GM21619 (cell line): Measurements from ENCODE around the gene FAM227B.
A peak's percentile ranks its signal among the peaks of the same experiment; 100 is the strongest.
"Not testable (repeated sequence)": the region's sequence is repeated elsewhere in the genome, so short reads cannot be mapped to it uniquely, and the experiment has no call there.

ENCODE experiments used
- ATAC-seq: cut with Tn5 transposase; IDR thresholded peaks from one replicate; pipeline ENCODE4 v1.9.1; 2021; ENCODE audit not compliant: unreplicated experiment

The FAM227B gene

GRCh38 chr15:49495993-49496753 is 124.4 kb downstream of the FAM227B start:
- ATAC-seq = no peak

DNA sequence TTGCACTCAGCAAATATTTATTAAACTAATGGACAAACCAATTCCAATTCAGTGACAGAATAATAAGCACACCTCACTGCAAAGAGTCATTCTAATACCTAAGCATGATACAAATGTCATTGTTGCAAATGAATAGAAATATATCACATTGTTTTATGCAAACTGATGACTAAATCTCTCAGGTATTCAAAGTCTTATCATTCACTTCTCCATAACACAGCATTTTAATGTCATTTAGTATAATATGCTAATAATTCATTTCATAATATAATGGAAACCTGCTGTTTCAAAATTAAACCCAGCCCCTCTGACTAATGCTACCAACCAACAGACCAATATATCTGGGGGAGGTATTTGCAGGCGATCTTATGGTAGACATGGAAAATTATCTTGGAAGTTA is 125.8 kb downstream of the FAM227B start:
- ATAC-seq = no peak

DNA sequence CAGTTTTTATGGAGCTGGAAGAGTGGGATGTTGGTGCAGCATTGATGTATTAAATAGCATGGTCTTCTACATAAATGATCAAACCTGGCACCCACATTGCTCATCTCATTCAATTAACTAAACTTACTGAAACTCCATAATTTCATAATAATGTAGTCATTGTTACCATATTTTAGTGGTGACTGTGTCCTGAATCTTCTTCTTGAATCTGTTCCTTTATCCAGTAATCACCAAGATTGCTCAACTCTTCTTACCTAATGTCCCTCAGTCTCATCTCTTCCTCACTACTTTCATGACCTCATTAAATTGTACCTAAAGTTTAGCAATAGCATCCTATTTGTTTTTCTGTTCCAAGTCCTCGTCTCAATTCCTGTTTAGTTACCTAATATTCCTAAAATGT is 127.8 kb downstream of the FAM227B start:
- no peak for ATAC-seq

DNA sequence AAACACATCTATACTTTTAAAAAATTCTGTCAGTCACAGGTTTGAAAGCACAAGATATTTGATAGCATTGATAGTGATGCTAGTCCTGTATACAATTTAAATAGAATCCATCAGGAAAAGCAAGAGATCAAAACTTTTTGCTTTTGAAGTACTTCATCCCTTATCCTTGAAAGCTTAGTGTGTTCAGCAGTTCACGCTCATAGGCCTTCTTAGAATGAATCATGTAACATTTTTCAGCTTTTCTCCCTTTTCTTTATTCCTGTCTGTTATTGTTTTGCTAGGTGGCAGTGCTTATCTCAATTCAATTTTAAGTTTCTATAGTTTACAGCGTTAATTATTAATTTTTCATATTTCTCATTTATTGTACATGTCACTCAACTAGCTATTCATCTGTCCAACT is 128.5 kb downstream of the FAM227B start:
- ATAC-seq = no peak

DNA sequence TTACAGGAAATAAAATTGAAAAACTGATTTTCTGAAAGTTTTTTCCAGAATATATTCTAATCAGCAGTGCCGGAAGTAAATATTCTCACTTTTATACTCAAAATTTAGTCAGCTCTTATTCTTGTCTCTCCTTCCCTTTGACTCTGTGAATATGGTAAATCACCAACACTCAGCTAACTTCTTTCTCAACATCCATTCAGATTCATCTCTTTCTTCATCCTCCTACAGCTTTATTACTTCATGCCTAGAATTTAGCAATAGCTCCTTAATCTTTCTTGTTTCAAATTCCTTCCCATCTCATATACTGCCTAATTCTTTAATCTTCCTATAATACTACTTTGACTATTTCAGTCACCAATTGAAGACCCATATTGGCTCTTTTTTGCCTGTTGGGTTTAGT is 129.7 kb downstream of the FAM227B start:
- ATAC-seq = no peak

DNA sequence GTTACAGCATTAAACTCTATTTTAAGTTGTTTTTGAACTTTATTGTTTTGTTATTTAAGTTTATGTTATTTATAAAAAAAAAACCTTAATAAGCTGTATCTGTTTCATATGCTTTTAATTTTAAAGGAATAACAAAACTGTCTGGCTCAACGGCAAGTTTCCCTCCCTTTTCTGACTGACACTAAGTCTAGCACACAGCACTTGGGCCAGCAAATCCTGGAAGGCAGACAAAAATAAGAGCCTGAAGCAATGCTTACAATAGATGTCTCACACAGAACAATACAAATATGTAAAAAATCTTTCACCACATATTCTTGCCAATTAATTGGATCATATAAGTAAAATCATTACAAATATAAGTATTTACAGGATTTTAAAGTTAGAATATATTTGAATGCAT is 135.2 kb downstream of the FAM227B start:
- not testable (repeated sequence) for ATAC-seq

DNA sequence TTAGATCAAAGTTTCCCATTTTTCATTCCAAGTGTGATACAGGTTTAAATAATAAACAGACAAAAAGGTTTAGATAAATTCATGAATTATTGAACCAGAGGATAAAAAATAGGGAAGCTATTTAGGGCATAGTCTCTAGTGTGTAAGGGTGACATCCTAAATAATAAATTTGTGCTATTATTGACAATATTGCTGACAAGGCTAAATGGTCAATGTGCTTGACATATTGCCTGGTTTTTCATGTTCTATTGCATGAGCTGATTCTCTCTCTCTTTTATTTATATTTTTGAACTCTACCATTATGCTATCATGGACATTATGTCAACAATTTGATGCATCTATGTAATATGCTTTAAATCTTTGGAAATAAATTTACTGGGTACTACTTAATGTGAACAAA is 141.6 kb downstream of the FAM227B start:
- not testable (repeated sequence) for ATAC-seq

DNA sequence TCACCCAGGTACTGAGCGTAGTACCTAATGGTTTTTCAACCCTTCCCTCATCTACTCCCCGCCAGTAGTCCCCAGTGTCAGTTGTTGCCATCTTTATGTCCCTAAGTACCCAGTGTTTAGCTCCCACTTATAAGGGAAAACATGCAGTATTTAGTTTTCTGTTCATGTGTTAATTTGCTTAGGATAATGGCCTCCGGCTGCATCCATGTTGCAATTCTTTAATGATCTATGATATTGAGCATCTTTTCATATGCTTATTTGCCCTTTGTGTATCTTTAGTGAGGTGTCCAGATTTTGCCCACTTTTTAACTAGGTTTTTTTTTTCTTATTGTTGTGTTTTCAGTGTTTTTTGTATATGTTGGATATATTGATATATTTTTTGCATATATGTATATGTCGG is 142.6 kb downstream of the FAM227B start:
- not testable (repeated sequence) for ATAC-seq

DNA sequence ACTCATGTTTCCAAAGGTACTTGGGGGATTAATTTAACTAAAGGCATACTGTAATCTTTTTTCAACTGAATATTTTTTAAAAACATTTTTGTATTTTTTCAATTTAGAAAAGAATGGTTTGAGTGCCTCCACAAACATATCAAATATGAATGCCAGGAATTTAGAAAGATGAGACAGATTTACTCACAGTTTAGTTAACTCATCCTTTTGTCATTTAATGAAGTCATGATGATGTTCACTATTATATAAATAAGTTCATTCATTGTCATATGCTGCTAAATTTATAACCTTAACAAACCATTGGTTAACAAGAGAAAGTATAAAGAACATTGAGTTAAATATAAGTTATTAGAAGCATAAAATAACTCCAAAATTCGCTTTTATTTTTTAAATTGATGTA is 147.6 kb downstream of the FAM227B start:
- ATAC-seq = no peak

- no peak for ATAC-seq
These were observed 148.3 kb downstream of the FAM227B start for GRCh38 chr15:49472338-49472737.

- peak; percentile 42 for ATAC-seq
These were observed 148.9 kb downstream of the FAM227B start for GRCh38 chr15:49471733-49472132.

DNA sequence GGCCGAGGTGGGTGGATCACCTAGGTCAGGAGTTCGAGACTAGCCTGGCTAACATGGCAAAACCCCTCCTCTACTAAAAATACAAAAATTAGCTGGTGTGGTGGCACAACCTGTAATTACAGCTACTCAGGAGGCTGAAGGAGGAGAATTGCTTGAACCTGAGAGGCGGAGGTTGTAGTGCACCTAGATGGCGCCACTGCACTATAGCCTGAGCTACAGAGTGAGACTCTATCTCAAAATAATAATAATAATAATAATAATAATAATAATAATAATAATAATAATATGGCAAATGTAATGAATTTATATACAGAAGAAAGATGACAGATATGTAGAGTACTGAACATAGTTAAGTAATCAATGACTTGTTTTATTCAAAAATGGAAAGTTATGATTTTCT is 149.4 kb downstream of the FAM227B start:
- not testable (repeated sequence) for ATAC-seq

- no peak for ATAC-seq
These were observed 152.2 kb downstream of the FAM227B start for GRCh38 chr15:49468481-49468839.

- ATAC-seq = no peak
These were observed 152.7 kb downstream of the FAM227B start for GRCh38 chr15:49467746-49468480.

DNA sequence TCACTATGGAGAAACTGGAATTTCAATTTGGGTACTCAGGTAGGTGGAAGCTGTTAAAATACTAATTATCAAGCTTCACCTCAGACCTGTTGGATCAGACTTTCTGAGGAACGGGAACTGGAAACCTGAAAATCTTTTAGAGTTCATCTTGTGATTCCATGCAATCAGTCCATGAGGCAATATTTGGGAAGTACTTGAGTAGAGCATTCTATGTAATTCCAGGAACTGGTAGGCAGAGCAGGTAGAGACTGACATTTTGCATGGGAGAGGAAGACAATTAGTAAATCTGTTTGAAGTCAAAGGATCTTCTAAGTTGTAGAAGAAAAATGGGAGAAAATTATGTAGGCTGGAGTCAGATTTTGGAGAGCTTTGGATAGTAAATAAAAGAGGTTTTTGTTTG is 154.5 kb downstream of the FAM227B start:
- no peak for ATAC-seq

DNA sequence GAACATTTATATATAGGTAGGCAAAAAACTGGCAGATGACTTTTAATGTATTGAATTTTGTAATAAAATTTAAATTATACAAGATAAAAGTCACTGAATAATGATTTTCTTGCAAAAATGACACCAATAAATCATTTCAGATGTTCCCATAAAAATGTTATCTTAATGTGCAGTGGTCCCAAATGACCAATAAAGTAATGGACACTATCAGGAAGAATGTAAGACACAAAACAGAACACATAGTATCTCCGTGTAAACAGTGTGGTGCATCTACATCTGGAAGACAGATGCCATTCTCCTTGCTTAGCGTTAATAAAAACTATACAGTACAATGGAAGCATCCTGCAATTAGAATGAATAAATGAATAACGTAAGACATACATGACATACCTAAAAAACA is 156.1 kb downstream of the FAM227B start:
- no peak for ATAC-seq

DNA sequence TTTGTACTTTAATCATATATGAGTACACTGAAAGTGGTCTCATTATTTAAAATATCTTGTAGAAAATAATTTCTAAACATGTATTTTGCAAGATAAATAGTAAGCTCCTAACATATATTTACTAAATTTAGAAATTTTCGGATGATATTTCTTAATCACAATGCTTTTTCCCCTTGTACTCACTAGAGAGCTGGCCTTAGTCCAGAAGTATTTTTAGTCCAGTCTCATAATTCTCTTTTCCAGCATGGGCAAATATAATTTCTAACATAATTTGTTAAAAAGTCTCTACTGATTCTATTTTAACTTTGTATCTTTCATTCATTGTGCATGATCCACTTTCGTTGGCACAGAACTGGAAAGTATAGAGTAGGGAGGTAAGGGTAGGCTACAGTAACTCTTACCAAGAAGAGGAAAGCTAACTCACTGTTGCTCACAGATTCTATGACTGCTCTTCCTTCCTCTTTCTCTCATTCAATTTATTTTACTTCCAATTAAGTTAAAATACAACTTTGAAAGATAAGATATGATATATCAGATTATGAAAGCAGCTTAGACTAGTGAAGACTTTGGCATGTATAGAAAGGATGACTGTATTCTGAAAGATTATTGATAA is 158.3 kb downstream of the FAM227B start:
- ATAC-seq = no peak

DNA sequence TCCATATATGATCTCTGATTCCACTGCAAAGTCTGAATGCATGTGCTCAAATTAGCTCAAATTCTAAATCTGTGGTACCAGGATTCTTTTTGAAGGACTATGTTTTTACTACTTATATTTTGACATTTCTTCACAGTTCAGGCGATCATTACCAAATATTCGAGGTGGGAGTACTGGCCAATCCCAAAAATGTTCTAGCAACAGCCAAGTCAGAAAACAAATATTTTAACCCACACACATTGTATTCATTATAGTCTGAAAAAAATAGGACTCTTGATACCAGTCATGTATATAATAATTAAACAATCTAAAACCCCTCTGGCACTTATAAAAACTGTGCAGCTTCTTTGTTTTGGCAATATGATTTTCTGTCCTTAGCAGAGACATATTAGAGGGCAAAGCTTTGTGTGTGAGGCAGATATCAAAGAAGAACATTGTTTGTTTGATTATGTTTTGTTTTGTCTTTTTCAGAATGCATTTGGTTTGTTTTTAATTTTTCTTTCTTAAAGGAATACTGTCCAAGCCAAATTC is 160.1 kb downstream of the FAM227B start:
- ATAC-seq = no peak

GRCh38 chr15:49458145-49458544 is 162.5 kb downstream of the FAM227B start:
- no peak for ATAC-seq

GRCh38 chr15:49456166-49456565 is 164.5 kb downstream of the FAM227B start:
- ATAC-seq = no peak

- ATAC-seq = no peak
These were observed 168.0 kb downstream of the FAM227B start for GRCh38 chr15:49452595-49452994.

DNA sequence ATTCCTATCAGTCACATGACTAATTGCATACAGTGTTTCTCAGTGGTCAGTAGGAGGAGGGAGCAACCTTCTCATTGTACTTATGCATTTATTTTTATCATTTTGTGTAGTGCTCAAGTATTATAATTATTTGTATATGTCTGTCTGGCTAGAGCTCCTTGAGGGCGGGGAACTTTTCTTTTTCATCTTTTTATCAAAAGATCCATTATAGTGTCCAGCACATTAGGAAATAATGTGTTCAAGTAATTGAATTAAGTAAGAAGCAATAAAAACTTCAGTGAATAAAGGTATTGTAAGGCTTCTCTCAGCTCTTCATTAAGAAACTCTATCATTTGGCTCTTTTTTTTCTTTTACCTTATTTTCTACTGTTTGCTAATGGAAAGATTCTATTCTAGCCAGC is 178.8 kb downstream of the FAM227B start:
- ATAC-seq = no peak
